Mucosa of stomach (tissue), 1 donor: ENCODE measurements around the gene AKR7A2.
"Not testable (repeated sequence)": the region's sequence is repeated elsewhere in the genome, so short reads cannot be mapped to it uniquely, and the experiment has no call there.

Experiments used
- H3K27me3 ChIP-seq: one replicate; pipeline ENCODE4 v1.7.0; 2013; ENCODE audit warnings: mild to moderate bottlenecking, low read length; ENCODE audit not compliant: control insufficient read depth, insufficient read depth
- H3K36me3 ChIP-seq: one replicate; pipeline ENCODE4 v1.7.0; 2013; ENCODE audit warnings: low read length; ENCODE audit not compliant: control insufficient read depth, insufficient read depth
- H3K4me1 ChIP-seq: one replicate; pipeline ENCODE4 v1.7.0; 2013; ENCODE audit warnings: mild to moderate bottlenecking, low read length; ENCODE audit not compliant: control insufficient read depth, insufficient read depth
- H3K4me3 ChIP-seq: one replicate; pipeline ENCODE4 v1.7.0; 2013; ENCODE audit warnings: low read length
- H3K9ac ChIP-seq: one replicate; pipeline ENCODE4 v1.7.0; 2013; ENCODE audit warnings: mild to moderate bottlenecking, low read length, moderate library complexity
- H3K9me3 ChIP-seq: one replicate; pipeline ENCODE4 v1.7.0; 2013; ENCODE audit warnings: mild to moderate bottlenecking, low read length, moderate library complexity; ENCODE audit not compliant: control insufficient read depth
- donor health status: Pancreatic carcinoma.

AKR7A2 gene

GRCh38 chr1:19284881-19285280 is 27.1 kb downstream of the AKR7A2 start:
- Histone ChIP-seq H3K9ac (no peak overlapping the region), H3K4me3 (no peak overlapping the region), H3K9me3 (no peaks in the 10 kb centered on the region), H3K36me3 (peaks cover 15% of the 10 kb centered on the region), H3K27me3 (no peaks in the 10 kb centered on the region), H3K4me1 (peaks cover 43% of the 10 kb centered on the region)

GRCh38 chr1:19283891-19284290 is 28.1 kb downstream of the AKR7A2 start:
- no peaks in the 10 kb centered on the region for H3K27me3 ChIP-seq
- peaks cover 33% of the 10 kb centered on the region for H3K4me1 ChIP-seq
- H3K36me3 ChIP-seq = peaks cover 15% of the 10 kb centered on the region
- no peak overlapping the region for H3K9ac ChIP-seq
- no peak overlapping the region for H3K4me3 ChIP-seq
- H3K9me3 ChIP-seq = no peaks in the 10 kb centered on the region

GRCh38 chr1:19274636-19275035 is 37.3 kb downstream of the AKR7A2 start:
- no peaks in the 10 kb centered on the region for H3K36me3 ChIP-seq
- H3K4me3 ChIP-seq = no peak overlapping the region
- no peaks in the 10 kb centered on the region for H3K27me3 ChIP-seq
- H3K4me1 ChIP-seq = peaks cover 32% of the 10 kb centered on the region
- H3K9ac ChIP-seq = no peak overlapping the region
- no peaks in the 10 kb centered on the region for H3K9me3 ChIP-seq

- peak overlapping the region; percentile 67 for H3K4me3 ChIP-seq
Measured at GRCh38 chr1:19273844-19274531, 38.0 kb downstream of the AKR7A2 start.

GRCh38 chr1:19273106-19273843 is 38.7 kb downstream of the AKR7A2 start:
- Histone ChIP-seq H3K9me3 (no peaks in the 10 kb centered on the region), H3K4me3 (peak overlapping the region; percentile 67), H3K36me3 (no peaks in the 10 kb centered on the region), H3K9ac (peak overlapping the region; percentile 44), H3K27me3 (no peaks in the 10 kb centered on the region), H3K4me1 (peaks cover 43% of the 10 kb centered on the region)

More at GRCh38 chr1:19273844-19274531, 38.0 kb downstream of the AKR7A2 start:
- not testable (repeated sequence) for H3K36me3 ChIP-seq, H3K27me3 ChIP-seq, H3K9me3 ChIP-seq, H3K9ac ChIP-seq
- peaks cover 38% of the 10 kb centered on the region for H3K4me1 ChIP-seq

- Histone ChIP-seq H3K27me3 (no peaks in the 10 kb centered on the region), H3K4me3 (no peak overlapping the region), H3K9ac (no peak overlapping the region), H3K4me1 (peaks cover 43% of the 10 kb centered on the region), H3K9me3 (no peaks in the 10 kb centered on the region), H3K36me3 (no peaks in the 10 kb centered on the region)
Measured at GRCh38 chr1:19272064-19272463, 39.9 kb downstream of the AKR7A2 start.

- peaks cover 43% of the 10 kb centered on the region for H3K4me1 ChIP-seq
- not testable (repeated sequence) for H3K4me3 ChIP-seq, H3K36me3 ChIP-seq, H3K27me3 ChIP-seq, H3K9me3 ChIP-seq, H3K9ac ChIP-seq
Measured at GRCh38 chr1:19270343-19270730, 41.6 kb downstream of the AKR7A2 start.

GRCh38 chr1:19269427-19270342 is 42.3 kb downstream of the AKR7A2 start:
- H3K4me1 ChIP-seq = peaks cover 43% of the 10 kb centered on the region
- not testable (repeated sequence) for H3K4me3 ChIP-seq, H3K9ac ChIP-seq, H3K9me3 ChIP-seq, H3K36me3 ChIP-seq, H3K27me3 ChIP-seq

- Histone ChIP-seq H3K27me3 (no peaks in the 10 kb centered on the region), H3K9me3 (no peaks in the 10 kb centered on the region), H3K9ac (no peak overlapping the region), H3K4me3 (no peak overlapping the region), H3K4me1 (peaks cover 35% of the 10 kb centered on the region), H3K36me3 (no peaks in the 10 kb centered on the region)
Measured at GRCh38 chr1:19268445-19268844, 43.5 kb downstream of the AKR7A2 start.

GRCh38 chr1:19262744-19263143 is 49.2 kb downstream of the AKR7A2 start:
- Histone ChIP-seq H3K4me3 (no peak overlapping the region), H3K9me3 (no peaks in the 10 kb centered on the region), H3K9ac (no peak overlapping the region), H3K36me3 (peaks cover 10% of the 10 kb centered on the region), H3K27me3 (no peaks in the 10 kb centered on the region), H3K4me1 (peaks cover 10% of the 10 kb centered on the region)

GRCh38 chr1:19262047-19262446 is 49.9 kb downstream of the AKR7A2 start:
- peaks cover 10% of the 10 kb centered on the region for H3K36me3 ChIP-seq
- H3K4me3 ChIP-seq = no peak overlapping the region
- H3K27me3 ChIP-seq = no peaks in the 10 kb centered on the region

More at GRCh38 chr1:19262047-19262446, 49.9 kb downstream of the AKR7A2 start:
- Histone ChIP-seq H3K9ac (no peak overlapping the region), H3K9me3 (no peaks in the 10 kb centered on the region), H3K4me1 (peaks cover 10% of the 10 kb centered on the region)
